ENCODE results near the gene SLAIN1.

The SLAIN1 gene

GRCh38 chr13:77703408-77703807, 5.9 kb downstream of the SLAIN1 start:
- no peak for DNase-seq

GRCh38 chr13:77714119-77714755, 16.8 kb downstream of the SLAIN1 start:
- no peak for DNase-seq

- no peak for DNase-seq
Measured at GRCh38 chr13:77715233-77715891, 17.9 kb downstream of the SLAIN1 start.

GRCh38 chr13:77716692-77717091, 19.2 kb downstream of the SLAIN1 start:
- no peak for DNase-seq

- no peak for DNase-seq
Measured at GRCh38 chr13:77717508-77717907, 20.0 kb downstream of the SLAIN1 start.

- no peak for DNase-seq
Measured at GRCh38 chr13:77719128-77719527, 21.6 kb downstream of the SLAIN1 start.

- no peak for DNase-seq
Measured at GRCh38 chr13:77720988-77721387, 23.5 kb downstream of the SLAIN1 start.

GRCh38 chr13:77724092-77724491, 26.6 kb downstream of the SLAIN1 start:
- no peak for DNase-seq

- no peak for DNase-seq
Measured at GRCh38 chr13:77725071-77725470, 27.6 kb downstream of the SLAIN1 start.

GRCh38 chr13:77728265-77729125, 31.0 kb downstream of the SLAIN1 start:
- DNase-seq: no peak

GRCh38 chr13:77729502-77730221, 32.2 kb downstream of the SLAIN1 start:
- peak in 2 of 58 donors; percentile 20 to 34 for DNase-seq

GRCh38 chr13:77730572-77730971, 33.1 kb downstream of the SLAIN1 start:
- DNase-seq: no peak

GRCh38 chr13:77732287-77732686, 34.8 kb downstream of the SLAIN1 start:
- DNase-seq: no peak

GRCh38 chr13:77733674-77734073, 36.2 kb downstream of the SLAIN1 start:
- no peak for DNase-seq

GRCh38 chr13:77737583-77738200, 40.2 kb downstream of the SLAIN1 start:
- no peak for DNase-seq

- DNase-seq: peak in 2 of 58 donors; percentile 22 to 40
Measured at GRCh38 chr13:77740097-77740735, 42.7 kb downstream of the SLAIN1 start.

GRCh38 chr13:77740931-77741596, 43.6 kb downstream of the SLAIN1 start:
- DNase-seq: peak in 54 of 58 donors; percentile 14 to 94 (median 70)

- no peak for DNase-seq
Measured at GRCh38 chr13:77741597-77741972, 44.1 kb downstream of the SLAIN1 start.

GRCh38 chr13:77742801-77743200, 45.3 kb downstream of the SLAIN1 start:
- peak in 1 of 58 donors; percentile 23 for DNase-seq

- DNase-seq: no peak
Measured at GRCh38 chr13:77745784-77746183, 48.3 kb downstream of the SLAIN1 start.

Data from anterior cingulate cortex (tissue), 58 donors.